ENCODE results near the gene GTSF1L.

DNA sequence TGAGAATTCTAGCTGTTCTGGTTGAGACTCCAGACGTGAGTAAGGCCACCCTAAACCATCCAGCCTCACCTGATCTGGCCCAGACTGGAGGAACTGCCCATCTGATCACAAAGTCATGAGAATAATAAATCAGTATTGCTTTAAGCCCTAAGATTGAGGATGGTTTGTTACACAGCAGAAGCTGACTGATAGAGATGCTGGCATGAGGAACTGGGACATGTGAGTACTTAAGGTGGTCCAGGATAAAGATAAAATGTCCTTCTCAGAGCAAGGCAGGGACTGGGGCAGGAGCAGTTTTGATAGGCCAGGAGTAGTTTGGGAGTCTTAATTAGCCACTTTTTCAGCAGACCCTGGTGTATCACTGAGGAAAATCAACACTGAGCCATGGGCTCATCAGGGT is 6.8 kb downstream of the GTSF1L start:
- TF ChIP-seq YY1 (IDR thresholded peaks at IDR 0.05; ENCODE audit: insufficient read depth, insufficient read length) = no peak
- TF ChIP-seq ZNF274 (IDR thresholded peaks at IDR 0.05; ENCODE audit: low read depth, low read length) = no peak
- no peak for TF ChIP-seq SUZ12 (IDR thresholded peaks at IDR 0.05; ENCODE audit: extremely low read depth, insufficient read depth, insufficient read length)
